Left forelimb (tissue), 1 donor: Measurements from ENCODE around the gene S1PR3.
"Not testable (repeated sequence)": the region's sequence is repeated elsewhere in the genome, so short reads cannot be mapped to it uniquely, and the experiment has no call there.

ENCODE experiments used
- DNase-seq: peaks from one replicate; pipeline ENCODE4 v3.0.0-alpha.2; 2018; ENCODE audit warnings: low spot score

The S1PR3 gene

GRCh38 chr9:88991066-88992034 lies at the start of gene S1PR3:
S1PR3 (plus strand) TSS chr9:88991468; CDS start chr9:89001201, 9,733 bp downstream.
- DNase-seq = peak; percentile 89

- DNase-seq = not testable (repeated sequence)
Observed at GRCh38 chr9:88941586-88941985, 49.7 kb upstream of the S1PR3 start.

- DNase-seq = no peak
Observed at GRCh38 chr9:88942411-88942810, 48.9 kb upstream of the S1PR3 start.

GRCh38 chr9:88945636-88946333 lies 45.5 kb upstream of the S1PR3 start:
- DNase-seq = no peak

GRCh38 chr9:88947581-88948573 lies 43.4 kb upstream of the S1PR3 start:
- no peak for DNase-seq

- no peak for DNase-seq
Observed at GRCh38 chr9:88949425-88949824, 41.8 kb upstream of the S1PR3 start.

GRCh38 chr9:88949961-88950340 lies 41.3 kb upstream of the S1PR3 start:
- no peak for DNase-seq

- DNase-seq = no peak
Observed at GRCh38 chr9:88950341-88951154, 40.7 kb upstream of the S1PR3 start.

GRCh38 chr9:88951155-88951542 lies 40.1 kb upstream of the S1PR3 start:
- DNase-seq = no peak

- no peak for DNase-seq
Observed at GRCh38 chr9:88952086-88952615, 39.1 kb upstream of the S1PR3 start.

GRCh38 chr9:88952976-88953375 lies 38.3 kb upstream of the S1PR3 start:
- DNase-seq = no peak

- no peak for DNase-seq
Observed at GRCh38 chr9:88953381-88954029, 37.8 kb upstream of the S1PR3 start.

- DNase-seq = no peak
Observed at GRCh38 chr9:88954066-88954465, 37.2 kb upstream of the S1PR3 start.

- DNase-seq = no peak
Observed at GRCh38 chr9:88957526-88957925, 33.7 kb upstream of the S1PR3 start.

- DNase-seq = no peak
Observed at GRCh38 chr9:88959727-88960469, 31.4 kb upstream of the S1PR3 start.

- DNase-seq = no peak
Observed at GRCh38 chr9:88960632-88961031, 30.6 kb upstream of the S1PR3 start.

- no peak for DNase-seq
Observed at GRCh38 chr9:88965473-88965872, 25.8 kb upstream of the S1PR3 start.

- no peak for DNase-seq
Observed at GRCh38 chr9:88966894-88967676, 24.2 kb upstream of the S1PR3 start.

GRCh38 chr9:88968799-88969198 lies 22.5 kb upstream of the S1PR3 start:
- DNase-seq = no peak
